GM10248 (cell line): ENCODE data around the gene SALL4.
"Not testable (repeated sequence)": the region's sequence is repeated elsewhere in the genome, so short reads cannot be mapped to it uniquely, and the experiment has no call there.

Source experiments
- CTCF ChIA-PET: fragments of 300-600 bp; sonication (Branson Sonifier 250); formaldehyde crosslinking; extraction: SDS; loops from one replicate; lab custom pipeline; 2021; ENCODE audit warnings: antibody characterized with exemption; lab: Yijun Ruan, JAX
- POLR2A ChIA-PET: fragments of 350-650 bp; sonication (Branson Sonifier 250); formaldehyde crosslinking; extraction: SDS; loops from one replicate; lab custom pipeline; 2020; ENCODE audit warnings: antibody characterized with exemption; lab: Yijun Ruan, JAX
- DNase-seq: peaks from one replicate; pipeline ENCODE4 v3.0.0; 2012; ENCODE audit errors: extremely low spot score
- CTCF ChIP-seq: IDR thresholded peaks from 2 replicates; pipeline ENCODE4 v1.5.1; 2012; ENCODE audit warnings: mild to moderate bottlenecking, low read depth; ENCODE audit errors: extremely low read depth, missing control alignments, control extremely low read depth

SALL4 gene

GRCh38 chr20:51750037-51750769 lies 52.1 kb downstream of the SALL4 start:
- TF ChIP-seq CTCF = no peak
- no peak for DNase-seq
- ChIA-PET POLR2A (no interaction called here), CTCF (interaction anchor here (1.4 to 1.6 kb wide), 2 partner anchors 15 to 175 kb away, joined by 3 to 4 read pairs; no protein-coding TSS in a partner anchor)

GRCh38 chr20:51749674-51750036 lies 52.7 kb downstream of the SALL4 start:
- DNase-seq = no peak
- no peak for TF ChIP-seq CTCF
- ChIA-PET POLR2A (no interaction called here), CTCF (interaction anchor here (0.9 to 1.6 kb wide), 3 partner anchors 14 to 176 kb away, joined by 3 to 4 read pairs (median 3); no protein-coding TSS in a partner anchor)

- TF ChIP-seq CTCF = no peak
- DNase-seq = no peak
- POLR2A ChIA-PET = no interaction called here
- CTCF ChIA-PET = interaction anchor here (1.5 kb wide), 1 partner anchor 31 kb away, joined by 3 read pairs; no protein-coding TSS in a partner anchor
Observed at GRCh38 chr20:51747182-51747911, 55.0 kb downstream of the SALL4 start.

- no peak for TF ChIP-seq CTCF
- no peak for DNase-seq
- CTCF ChIA-PET = no interaction called here
- POLR2A ChIA-PET = no interaction called here
Observed at GRCh38 chr20:51745804-51746203, 56.5 kb downstream of the SALL4 start.

- ChIA-PET POLR2A (no interaction called here), CTCF (no interaction called here)
- no peak for TF ChIP-seq CTCF
- no peak for DNase-seq
Observed at GRCh38 chr20:51740838-51741237, 61.5 kb downstream of the SALL4 start.

GRCh38 chr20:51740308-51740707 lies 62.0 kb downstream of the SALL4 start:
- DNase-seq, CTCF ChIA-PET, POLR2A ChIA-PET: not testable (repeated sequence)
